ENCODE data around the gene WNK3.

The WNK3 gene

GRCh38 chrX:54171527-54172250 lies 186.2 kb downstream of the WNK3 start:
- no peak for DNase-seq (ENCODE audit: low spot score)

GRCh38 chrX:54171091-54171490 lies 186.8 kb downstream of the WNK3 start:
- DNase-seq (ENCODE audit: low spot score): no peak

GRCh38 chrX:54166915-54167314 lies 190.9 kb downstream of the WNK3 start:
- no peak for DNase-seq (ENCODE audit: low spot score)

- DNase-seq (ENCODE audit: low spot score): no peak
Observed at GRCh38 chrX:54157561-54157960, 200.3 kb downstream of the WNK3 start.

Small RNA genes within 50 kb of the gene (small RNA-seq; reads per million reads assigned to genes)
- gene AL589872.1 (0 reads per million in 2 experiments), gene RNU6-434P (0 reads per million in 2 experiments)
